A549 (cell line): Measurements from ENCODE around the gene RUVBL1. TPM values are rescaled to one million over a fixed set of nuclear protein-coding genes. Genes with fewer than 3 reads are reported as not detected.
A peak's percentile ranks its signal among the peaks of the same experiment; 100 is the strongest.

Experiments used
- ATAC-seq, 2 experiments: fragments of 200-7000 bp in 1 of 2; fragments of >200 bp in 1 of 2; cut with Nextera tagmentation in 1 of 2; cut with Tn5 transposase in 1 of 2; 3 replicates each; pipeline versions ENCODE4 v1.8.0 to v1.9.1; 2018 to 2020; ENCODE audit warnings: mild to moderate bottlenecking in 1 of 2, moderate library complexity in 1 of 2
- CTCF ChIA-PET: fragments of 300-600 bp; sonication (Branson Sonifier 250); formaldehyde crosslinking; extraction: SDS; loops from one replicate; lab custom pipeline; 2021; ENCODE audit warnings: antibody characterized with exemption, inconsistent platforms; lab: Yijun Ruan, JAX
- POLR2A ChIA-PET: fragments of 350-600 bp; formaldehyde crosslinking; extraction: SDS; loops from one replicate; lab custom pipeline; 2021; ENCODE audit warnings: antibody characterized with exemption, inconsistent platforms; lab: Yijun Ruan, JAX
- DNase-seq, 2 experiments: peaks; one replicate each; pipeline versions ENCODE4 v3.0.0 to v3.0.0-alpha.2; 2011 to 2016; ENCODE audit warnings: low read depth in 1 of 2, low spot score in 1 of 2
- FAIRE-seq: peaks from 2 replicates; lab custom pipeline; 2011; peaks lifted over from hg19 to GRCh38; lab: Jason Lieb, UNC
- H3K27ac ChIP-seq, 2 experiments: fragments of >200 bp; sonication (Bioruptor Twin); formaldehyde crosslinking; 3 replicates each; pipeline ENCODE4 v1.5.1; 2016 to 2017
- H3K4me1 ChIP-seq: fragments of >200 bp; sonication (Bioruptor Twin); formaldehyde crosslinking; 3 replicates; pipeline ENCODE4 v1.6.1; 2016
- H3K4me2 ChIP-seq: fragments of >200 bp; sonication (Bioruptor Twin); formaldehyde crosslinking; 3 replicates; pipeline ENCODE4 v1.6.1; 2016
- H3K4me3 ChIP-seq: fragments of >200 bp; sonication (Bioruptor Twin); formaldehyde crosslinking; 3 replicates; pipeline ENCODE4 v1.5.1; 2016
- H3K9me3 ChIP-seq: fragments of >200 bp; sonication (Bioruptor Twin); formaldehyde crosslinking; 3 replicates; pipeline ENCODE4 v1.6.1; 2016
- BHLHE40 ChIP-seq: IDR thresholded peaks from 2 replicates; pipeline ENCODE4 v1.6.1; 2012; ENCODE audit warnings: low read depth, low read length, inconsistent platforms
- ESRRA ChIP-seq: fragments of 150-350 bp; IDR thresholded peaks from 2 replicates; pipeline ENCODE4 v1.6.1; 2014; ENCODE audit warnings: mild to moderate bottlenecking, low read length, borderline replicate concordance
- GATA3 ChIP-seq: IDR thresholded peaks from 2 replicates; pipeline ENCODE4 v1.6.1; 2012; ENCODE audit warnings: borderline replicate concordance
- HEYL ChIP-seq: fragments of 250-450 bp; sonication (Bioruptor Pico); IDR thresholded peaks from 2 replicates; pipeline ENCODE4 v1.8.0; 2021; ENCODE audit warnings: mild to moderate bottlenecking, moderate library complexity
- HOXB13 ChIP-seq: fragments of 250-450 bp; sonication (Bioruptor Pico); IDR thresholded peaks from 2 replicates; pipeline ENCODE4 v1.5.0; 2020; ENCODE audit warnings: low read depth, mild to moderate bottlenecking, moderate library complexity
- KDM1A ChIP-seq: fragments of 200-600 bp; sonication (generic); IDR thresholded peaks from 2 replicates; pipeline ENCODE4 v1.6.1; 2016; ENCODE audit warnings: low read depth, mild to moderate bottlenecking
- KDM5A ChIP-seq: fragments of 200-600 bp; sonication (generic); IDR thresholded peaks from 2 replicates; pipeline ENCODE4 v1.6.1; 2016; ENCODE audit warnings: antibody characterized with exemption, mild to moderate bottlenecking
- MYC ChIP-seq: IDR thresholded peaks from 2 replicates; pipeline ENCODE4 v1.6.1; 2012; ENCODE audit warnings: mild to moderate bottlenecking, inconsistent platforms, low read length, improper control_type of control experiment, borderline replicate concordance
- NPAS2 ChIP-seq: fragments of 250-450 bp; sonication (Bioruptor Pico); IDR thresholded peaks from 2 replicates; pipeline ENCODE4 v1.8.0; 2022; ENCODE audit warnings: mild to moderate bottlenecking, moderate library complexity, borderline replicate concordance
- NR3C1 ChIP-seq: fragments of >200 bp; sonication (Bioruptor Twin); formaldehyde crosslinking; IDR thresholded peaks from 3 replicates; pipeline ENCODE4 v1.6.1; 2017
- PHF8 ChIP-seq: fragments of 200-600 bp; sonication (generic); IDR thresholded peaks from 2 replicates; pipeline ENCODE4 v1.6.1; 2016; ENCODE audit warnings: low read depth, mild to moderate bottlenecking, antibody characterized with exemption, moderate library complexity, borderline replicate concordance
- POLR2AphosphoS2 ChIP-seq: conservative IDR thresholded peaks from 2 replicates; pipeline ENCODE4 v1.6.1; 2012; ENCODE audit warnings: low read length, improper control_type of control experiment, inconsistent platforms
- RCOR1 ChIP-seq: fragments of 150-350 bp; IDR thresholded peaks from 2 replicates; pipeline ENCODE4 v1.6.1; 2014; ENCODE audit warnings: antibody characterized with exemption, low read length, low read depth
- RFX5 ChIP-seq: fragments of 450-650 bp; IDR thresholded peaks from 2 replicates; pipeline ENCODE4 v1.7.1; 2014; ENCODE audit warnings: antibody characterized with exemption, mild to moderate bottlenecking, moderate library complexity
- ZNF302 ChIP-seq: fragments of 250-450 bp; sonication (Bioruptor Pico); IDR thresholded peaks from 2 replicates; pipeline ENCODE4 v1.9.0; 2021; ENCODE audit warnings: inconsistent platforms, mild to moderate bottlenecking, moderate library complexity
- WGBS: methylation state at CpG from one replicate; pipeline ENCODE4 v1.1.6; 2017; ENCODE audit errors: missing lambda C conversion rate; 5-methylcytosine and 5-hydroxymethylcytosine counted together
- polyA plus RNA-seq, 4 experiments: library from polyadenylated mRNA; depleted of rRNA in 3 of 4; stranded (reverse); fragments of >200 nt; fragmentation: RNase III in 1 of 4; extraction: RNeasy Plus Mini Kit Qiagen cat#74134 plus additional on column Dnase treatment in 1 of 4; gene quantifications; 2 replicates in 3 of 4; 3 replicates in 1 of 4; pipeline ENCODE4 v1.2.3, GENCODE V29; 2011 to 2017
- TF ChIP-seq, protein P1 (sequence below): fragments of 150-350 bp; IDR thresholded peaks from 2 replicates; pipeline ENCODE4 v1.6.1; 2014; ENCODE audit warnings: low read depth, mild to moderate bottlenecking, low read length
- TF ChIP-seq, protein P2 (sequence below): fragments of 250-450 bp; sonication (Bioruptor Pico); IDR thresholded peaks from 2 replicates; pipeline ENCODE4 v1.5.0; 2021; ENCODE audit warnings: mild to moderate bottlenecking, moderate library complexity, borderline replicate concordance
- TF ChIP-seq, protein P3 (sequence below): fragments of >200 bp; sonication (Bioruptor Twin); formaldehyde crosslinking; IDR thresholded peaks from 3 replicates; pipeline ENCODE4 v1.6.1; 2016
- TF ChIP-seq, protein P4 (sequence below): IDR thresholded peaks from 2 replicates; pipeline ENCODE4 v1.6.1; 2012

Gene RUVBL1
- polyA plus RNA-seq, 2 of the 4 experiments (the other 2 are of a cell fraction), result 105 to 144 TPM

DNA sequence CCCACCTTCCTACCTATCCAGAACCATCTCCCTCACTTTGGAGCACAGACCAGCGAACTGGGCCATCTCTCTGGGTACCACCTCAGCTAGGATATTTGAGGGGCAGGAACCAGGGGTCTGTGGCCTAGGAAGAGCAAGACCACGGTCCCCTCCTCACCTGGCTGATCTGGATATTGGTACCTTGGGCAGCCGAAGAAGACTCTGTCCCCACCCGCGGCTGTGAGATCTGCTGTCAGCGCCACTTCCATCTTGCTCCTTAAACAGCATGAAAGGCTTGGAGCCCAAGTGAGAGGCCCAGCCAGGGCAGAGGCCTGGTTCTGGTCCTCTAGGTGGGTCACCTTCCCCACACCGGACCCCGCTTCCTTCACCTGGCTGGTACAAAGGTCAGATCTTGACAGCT, 44.7 kb downstream of the RUVBL1 start:
- Histone ChIP-seq H3K4me1 (peaks cover 59% of the 10 kb centered on the region), H3K9me3 (no peaks in the 10 kb centered on the region), H3K4me3 (no peak overlapping the region), H3K27ac (peak overlapping the region in 1 of 2 experiments; percentile 86; a peak in 2 of 6 replicates), H3K4me2 (no peak overlapping the region)
- ChIA-PET POLR2A (no interaction called here), CTCF (interaction anchor here (0.7 to 6.3 kb wide), 5 partner anchors 7 to 522 kb away, joined by 3 to 23 read pairs (median 3); no protein-coding TSS in a partner anchor)
- WGBS, result 96% methylated on average over 8 of the region's 8 CpGs
- FAIRE-seq (no peak), ATAC-seq (no peak)
- TF ChIP-seq NPAS2 (no peak), NR3C1 (no peak), KDM5A (no peak)
- TF ChIP-seq, all 56 proteins: peak for 0
- no peak for DNase-seq

DNA sequence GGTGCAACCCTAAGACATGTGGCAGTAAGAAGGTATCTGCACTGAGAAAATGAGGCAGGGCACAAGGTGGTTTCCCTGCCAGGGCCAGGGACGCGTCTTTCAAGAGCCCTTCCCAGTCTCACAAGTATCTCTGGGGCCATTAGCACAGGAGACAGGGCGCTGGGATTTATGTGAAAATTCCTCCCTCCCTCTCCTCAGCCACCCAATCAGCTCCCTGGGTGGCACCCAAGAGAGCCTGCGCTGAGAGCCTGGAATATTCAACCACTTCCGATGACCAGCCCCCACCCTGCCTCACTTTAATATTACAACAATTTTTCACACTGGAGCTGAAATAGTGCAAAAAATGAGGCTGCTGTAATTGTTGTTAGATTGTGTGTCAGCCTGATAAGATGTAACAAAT, 45.3 kb downstream of the RUVBL1 start:
- no peak for ATAC-seq
- CTCF ChIA-PET, result interaction anchor here (1.2 to 6.3 kb wide), 4 partner anchors 8 to 55 kb away, joined by 3 to 23 read pairs (median 4); no protein-coding TSS in a partner anchor
- WGBS, result 87% methylated on average over 5 of the region's 5 CpGs

DNA sequence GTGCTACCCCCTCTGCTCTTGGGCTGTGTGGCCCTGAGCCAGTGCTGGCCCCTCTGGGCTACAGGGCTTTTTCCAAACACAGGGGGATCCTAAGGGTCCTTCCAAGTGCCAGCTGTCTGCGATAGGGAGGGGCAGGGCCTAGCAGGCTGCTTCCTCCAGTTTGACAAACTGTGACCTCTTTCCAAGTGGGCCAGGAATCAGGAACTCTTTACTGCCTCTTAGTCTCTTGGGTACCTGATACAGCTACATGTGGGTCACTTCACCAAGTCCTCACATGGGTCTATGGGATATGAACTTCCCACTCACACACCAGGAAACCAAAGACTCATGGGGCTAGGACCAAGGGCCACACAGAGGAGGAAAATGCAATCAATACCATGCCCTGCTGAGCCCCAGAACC, 45.9 kb downstream of the RUVBL1 start:
- Histone ChIP-seq H3K4me1 (peaks cover 47% of the 10 kb centered on the region), H3K4me3 (no peak overlapping the region), H3K4me2 (no peak overlapping the region), H3K27ac (peak overlapping the region; percentile 23 to 52; a peak in 2 of 6 replicates), H3K9me3 (no peaks in the 10 kb centered on the region)
- DNase-seq, result no peak
- ATAC-seq, result no peak
- no peak for FAIRE-seq
- ChIA-PET CTCF (interaction anchor here (0.6 to 6.3 kb wide), 3 partner anchors 8 to 22 kb away, joined by 3 to 23 read pairs (median 6); no protein-coding TSS in a partner anchor), POLR2A (no interaction called here)
- TF ChIP-seq RCOR1 (no peak), GATA3 (no peak), HOXB13 (no peak), ZNF302 (CRISPR knock-in tag) (no peak), BHLHE40 (no peak), RFX5 (no peak), KDM1A (no peak), HEYL (CRISPR knock-in tag) (no peak), POLR2AphosphoS2 (no peak), PHF8 (no peak)
- TF ChIP-seq, protein P1, sequence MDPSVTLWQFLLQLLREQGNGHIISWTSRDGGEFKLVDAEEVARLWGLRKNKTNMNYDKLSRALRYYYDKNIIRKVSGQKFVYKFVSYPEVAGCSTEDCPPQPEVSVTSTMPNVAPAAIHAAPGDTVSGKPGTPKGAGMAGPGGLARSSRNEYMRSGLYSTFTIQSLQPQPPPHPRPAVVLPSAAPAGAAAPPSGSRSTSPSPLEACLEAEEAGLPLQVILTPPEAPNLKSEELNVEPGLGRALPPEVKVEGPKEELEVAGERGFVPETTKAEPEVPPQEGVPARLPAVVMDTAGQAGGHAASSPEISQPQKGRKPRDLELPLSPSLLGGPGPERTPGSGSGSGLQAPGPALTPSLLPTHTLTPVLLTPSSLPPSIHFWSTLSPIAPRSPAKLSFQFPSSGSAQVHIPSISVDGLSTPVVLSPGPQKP, result no peak
- TF ChIP-seq, protein P2, sequence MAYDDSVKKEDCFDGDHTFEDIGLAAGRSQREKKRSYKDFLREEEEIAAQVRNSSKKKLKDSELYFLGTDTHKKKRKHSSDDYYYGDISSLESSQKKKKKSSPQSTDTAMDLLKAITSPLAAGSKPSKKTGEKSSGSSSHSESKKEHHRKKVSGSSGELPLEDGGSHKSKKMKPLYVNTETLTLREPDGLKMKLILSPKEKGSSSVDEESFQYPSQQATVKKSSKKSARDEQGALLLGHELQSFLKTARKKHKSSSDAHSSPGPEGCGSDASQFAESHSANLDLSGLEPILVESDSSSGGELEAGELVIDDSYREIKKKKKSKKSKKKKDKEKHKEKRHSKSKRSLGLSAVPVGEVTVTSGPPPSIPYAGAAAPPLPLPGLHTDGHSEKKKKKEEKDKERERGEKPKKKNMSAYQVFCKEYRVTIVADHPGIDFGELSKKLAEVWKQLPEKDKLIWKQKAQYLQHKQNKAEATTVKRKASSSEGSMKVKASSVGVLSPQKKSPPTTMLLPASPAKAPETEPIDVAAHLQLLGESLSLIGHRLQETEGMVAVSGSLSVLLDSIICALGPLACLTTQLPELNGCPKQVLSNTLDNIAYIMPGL (CRISPR knock-in tag), result no peak
- TF ChIP-seq, protein P3, sequence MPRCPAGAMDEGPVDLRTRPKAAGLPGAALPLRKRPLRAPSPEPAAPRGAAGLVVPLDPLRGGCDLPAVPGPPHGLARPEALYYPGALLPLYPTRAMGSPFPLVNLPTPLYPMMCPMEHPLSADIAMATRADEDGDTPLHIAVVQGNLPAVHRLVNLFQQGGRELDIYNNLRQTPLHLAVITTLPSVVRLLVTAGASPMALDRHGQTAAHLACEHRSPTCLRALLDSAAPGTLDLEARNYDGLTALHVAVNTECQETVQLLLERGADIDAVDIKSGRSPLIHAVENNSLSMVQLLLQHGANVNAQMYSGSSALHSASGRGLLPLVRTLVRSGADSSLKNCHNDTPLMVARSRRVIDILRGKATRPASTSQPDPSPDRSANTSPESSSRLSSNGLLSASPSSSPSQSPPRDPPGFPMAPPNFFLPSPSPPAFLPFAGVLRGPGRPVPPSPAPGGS, result no peak
- 0% methylated on average over 1 of the region's 1 CpG for WGBS

More for the DNA sequence above, 45.3 kb downstream of the RUVBL1 start:
- Histone ChIP-seq H3K4me1 (peaks cover 54% of the 10 kb centered on the region), H3K4me2 (no peak overlapping the region), H3K27ac (no peak overlapping the region; a peak in 1 of 6 replicates), H3K9me3 (no peaks in the 10 kb centered on the region), H3K4me3 (no peak overlapping the region)
- FAIRE-seq (no peak), DNase-seq (no peak)
- TF ChIP-seq MYC (no peak), POLR2AphosphoS2 (no peak), ESRRA (no peak)
- TF ChIP-seq, protein P4, sequence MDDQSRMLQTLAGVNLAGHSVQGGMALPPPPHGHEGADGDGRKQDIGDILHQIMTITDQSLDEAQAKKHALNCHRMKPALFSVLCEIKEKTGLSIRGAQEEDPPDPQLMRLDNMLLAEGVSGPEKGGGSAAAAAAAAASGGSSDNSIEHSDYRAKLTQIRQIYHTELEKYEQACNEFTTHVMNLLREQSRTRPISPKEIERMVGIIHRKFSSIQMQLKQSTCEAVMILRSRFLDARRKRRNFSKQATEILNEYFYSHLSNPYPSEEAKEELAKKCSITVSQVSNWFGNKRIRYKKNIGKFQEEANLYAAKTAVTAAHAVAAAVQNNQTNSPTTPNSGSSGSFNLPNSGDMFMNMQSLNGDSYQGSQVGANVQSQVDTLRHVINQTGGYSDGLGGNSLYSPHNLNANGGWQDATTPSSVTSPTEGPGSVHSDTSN, result no peak
- POLR2A ChIA-PET, result no interaction called here
